ENCODE data around the gene TRMT2A.
"Not testable (repeated sequence)": the region's sequence is repeated elsewhere in the genome, so short reads cannot be mapped to it uniquely, and the experiment has no call there.

TRMT2A gene

DNA sequence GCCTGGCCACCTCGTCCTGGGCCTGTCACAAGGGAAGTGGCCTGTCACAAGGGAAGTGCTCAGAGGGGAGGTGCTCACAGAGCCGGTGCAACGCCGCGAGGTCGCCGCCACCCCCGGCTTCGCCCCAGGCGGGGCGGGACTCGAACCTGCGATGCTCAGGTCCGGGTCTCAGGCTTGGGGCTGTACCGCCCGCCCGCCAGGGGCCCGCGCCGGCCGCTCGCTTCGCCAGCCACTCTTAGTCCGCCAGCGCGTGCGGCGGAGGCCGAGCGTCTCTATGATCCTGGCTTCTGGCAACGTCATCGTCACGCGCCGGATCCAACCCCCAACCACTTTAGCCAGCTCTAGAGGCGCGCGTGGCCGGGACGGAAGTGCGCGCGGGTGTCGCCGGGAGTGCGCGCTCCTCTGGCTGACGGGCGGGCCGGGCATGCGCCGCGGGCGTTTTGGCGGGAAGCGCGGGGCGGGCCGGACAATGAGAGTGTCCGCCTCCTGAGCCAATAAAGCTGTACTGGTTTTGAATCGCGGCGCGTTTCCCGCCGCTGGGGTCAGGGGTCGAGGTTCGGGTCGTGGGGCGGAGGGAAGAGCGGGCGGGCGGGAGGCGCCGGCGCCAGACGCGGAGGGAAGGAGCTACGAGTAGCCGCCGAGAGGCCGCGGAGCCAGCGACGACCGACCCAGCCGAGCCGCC lies at the start of gene TRMT2A:
Gene TRMT2A (minus strand): TSS at position 276 of the 682 bp plus-strand sequence. CDS start 320 bp downstream, outside the sequence.
- H3K27ac ChIP-seq = peak within 1 kb of the TSS; percentile 92
- peak; percentile 53 for TF ChIP-seq CTCF (conservative IDR thresholded peaks at IDR 0.05)

- no peak overlapping the region for H3K27ac ChIP-seq
- TF ChIP-seq CTCF (conservative IDR thresholded peaks at IDR 0.05) = no peak
These were observed 49.7 kb upstream of the TRMT2A start for GRCh38 chr22:20166703-20167102.

DNA sequence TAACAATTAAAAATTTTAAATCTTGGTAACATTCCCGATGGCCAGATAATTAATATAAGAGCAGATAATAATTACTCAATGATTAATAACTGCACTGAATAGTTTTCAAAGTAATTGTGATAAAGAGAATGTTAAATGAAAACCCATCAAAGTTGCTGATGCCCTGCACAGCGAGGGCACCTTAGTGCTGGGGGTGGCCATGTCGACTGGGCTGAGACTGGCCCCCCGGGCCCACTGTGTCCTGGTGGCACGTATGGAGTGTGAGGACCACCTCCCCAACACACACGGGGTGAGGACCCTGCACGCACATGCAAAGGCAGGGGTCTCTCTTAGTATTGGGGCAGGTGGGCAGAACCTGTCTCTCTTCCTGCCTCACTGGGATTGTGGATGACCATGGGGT lies 48.9 kb upstream of the TRMT2A start:
- TF ChIP-seq CTCF (conservative IDR thresholded peaks at IDR 0.05) = no peak

DNA sequence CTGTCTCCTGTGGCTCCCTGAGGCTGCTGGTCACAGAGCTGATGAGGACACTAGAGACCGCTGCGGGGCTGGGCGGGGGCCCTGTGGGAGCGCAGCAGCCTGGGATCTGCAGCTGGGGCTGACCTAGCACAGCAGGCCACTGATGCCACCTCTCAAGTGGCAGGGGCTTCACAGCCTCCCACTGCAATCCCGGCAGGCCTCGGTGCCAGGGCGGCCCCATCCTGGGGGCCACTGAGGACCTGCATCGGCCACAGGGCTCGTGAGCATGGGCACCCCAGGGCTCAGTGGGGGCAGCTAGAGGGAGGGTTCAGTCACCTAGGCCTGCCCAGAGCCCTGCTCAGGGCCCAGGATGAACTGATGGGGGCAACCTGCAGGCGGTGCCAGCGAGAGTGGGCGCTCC lies 48.4 kb upstream of the TRMT2A start:
- H3K27ac ChIP-seq = no peak overlapping the region
- TF ChIP-seq CTCF (conservative IDR thresholded peaks at IDR 0.05) = no peak

More for the DNA sequence above, 48.9 kb upstream of the TRMT2A start:
- no peak overlapping the region for H3K27ac ChIP-seq

DNA sequence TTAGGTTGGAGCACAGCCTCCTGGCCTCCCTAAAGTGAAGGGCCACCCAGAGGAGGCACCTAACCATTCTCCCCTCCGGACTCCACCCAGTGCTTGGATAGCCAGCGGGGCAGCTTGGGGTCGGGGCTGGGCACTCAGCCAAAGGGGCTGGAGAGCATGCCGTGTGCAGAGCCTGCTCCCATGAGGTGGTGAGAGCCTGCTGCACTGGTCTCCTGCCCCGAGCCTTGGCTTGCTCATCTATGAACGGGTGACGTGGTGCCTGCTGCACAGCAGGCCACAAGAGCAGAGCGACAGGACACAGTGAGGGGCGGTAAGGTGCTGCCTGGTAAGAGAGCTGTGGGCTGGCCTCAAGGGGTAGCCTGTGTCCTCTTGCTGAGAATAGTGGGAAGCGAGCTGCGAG lies 47.8 kb upstream of the TRMT2A start:
- no peak for TF ChIP-seq CTCF (conservative IDR thresholded peaks at IDR 0.05)
- no peak overlapping the region for H3K27ac ChIP-seq

GRCh38 chr22:20160041-20160440 lies 43.0 kb upstream of the TRMT2A start:
- no peak for TF ChIP-seq CTCF (conservative IDR thresholded peaks at IDR 0.05)
- H3K27ac ChIP-seq = no peak overlapping the region

DNA sequence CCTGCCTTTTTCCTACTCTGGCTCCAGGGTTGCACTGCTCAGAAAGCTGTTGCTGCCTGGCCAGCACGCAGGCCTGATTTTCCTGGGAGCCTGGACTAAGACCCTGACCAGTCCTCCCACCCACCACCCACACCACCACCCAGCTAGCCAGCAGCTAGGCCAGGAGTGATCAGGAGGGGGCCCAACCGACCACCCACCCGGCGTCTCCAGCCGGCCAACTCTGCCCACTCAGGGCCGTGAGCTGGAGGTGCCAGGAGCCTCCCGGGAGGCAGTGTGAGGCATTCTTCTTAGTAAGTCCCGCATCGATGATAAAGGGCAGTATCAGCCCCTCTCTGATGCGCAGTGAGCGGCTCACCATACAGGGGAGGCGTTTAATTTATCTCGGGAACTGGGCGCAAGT lies 42.5 kb upstream of the TRMT2A start:
- not testable (repeated sequence) for H3K27ac ChIP-seq

GRCh38 chr22:20159076-20159475 lies 42.0 kb upstream of the TRMT2A start:
- no peak overlapping the region for H3K27ac ChIP-seq
- TF ChIP-seq CTCF (conservative IDR thresholded peaks at IDR 0.05) = no peak
